Bone marrow (tissue), 2 donors: ENCODE measurements around the gene STPG4.
A peak's percentile ranks its signal among the peaks of the same experiment; 100 is the strongest.

Experiments
- DNase-seq, 2 donors: peaks; one replicate each; lab custom pipeline; 2025; lab: John Stamatoyannopoulos, UW

STPG4 gene

GRCh38 chr2:47054036-47054555, 101.0 kb downstream of the STPG4 start:
- DNase-seq = no peak

- no peak for DNase-seq
Measured at GRCh38 chr2:47052847-47053246, 102.3 kb downstream of the STPG4 start.

GRCh38 chr2:47051562-47051961, 103.5 kb downstream of the STPG4 start:
- no peak for DNase-seq

GRCh38 chr2:47050762-47051161, 104.3 kb downstream of the STPG4 start:
- DNase-seq = no peak

GRCh38 chr2:47050021-47050760, 104.9 kb downstream of the STPG4 start:
- DNase-seq = no peak

- no peak for DNase-seq
Measured at GRCh38 chr2:47049502-47049901, 105.6 kb downstream of the STPG4 start.

GRCh38 chr2:47048801-47049480, 106.2 kb downstream of the STPG4 start:
- DNase-seq = no peak

- DNase-seq = no peak
Measured at GRCh38 chr2:47046271-47046670, 108.8 kb downstream of the STPG4 start.

GRCh38 chr2:47043891-47044239, 111.2 kb downstream of the STPG4 start:
- DNase-seq = no peak

GRCh38 chr2:47043142-47043890, 111.8 kb downstream of the STPG4 start:
- no peak for DNase-seq

GRCh38 chr2:47041891-47042684, 113.0 kb downstream of the STPG4 start:
- no peak for DNase-seq

- no peak for DNase-seq
Measured at GRCh38 chr2:47041063-47041462, 114.0 kb downstream of the STPG4 start.

GRCh38 chr2:47040651-47041050, 114.5 kb downstream of the STPG4 start:
- no peak for DNase-seq

- DNase-seq = no peak
Measured at GRCh38 chr2:47039913-47040562, 115.1 kb downstream of the STPG4 start.

- no peak for DNase-seq
Measured at GRCh38 chr2:47039489-47039870, 115.6 kb downstream of the STPG4 start.

- DNase-seq = peak in 1 of 2 donors; percentile 79
Measured at GRCh38 chr2:47038656-47039488, 116.2 kb downstream of the STPG4 start.

- no peak for DNase-seq
Measured at GRCh38 chr2:47037678-47038077, 117.4 kb downstream of the STPG4 start.
